Large intestine (tissue), 3 donors: Measurements from ENCODE around the gene CLEC16A. TPM values are rescaled to one million over a fixed set of nuclear protein-coding genes. Genes with fewer than 3 reads are reported as not detected.

Source experiments
- DNase-seq, 2 donors: peaks; one replicate each; pipeline versions ENCODE4 v3.0.0 to v3.0.0-alpha.2; 2013
- H3K27ac ChIP-seq: one replicate; pipeline ENCODE4 v1.5.1; 2013; ENCODE audit warnings: low read length
- H3K27me3 ChIP-seq: 2 replicates; pipeline ENCODE4 v1.6.1; 2013; ENCODE audit warnings: low read length; ENCODE audit not compliant: control insufficient read depth, insufficient read depth
- H3K36me3 ChIP-seq: 2 replicates; pipeline ENCODE4 v1.6.1; 2013; ENCODE audit warnings: low read length; ENCODE audit not compliant: control insufficient read depth, insufficient read depth
- H3K4me1 ChIP-seq: one replicate; pipeline ENCODE4 v1.6.1; 2013; ENCODE audit warnings: low read length; ENCODE audit not compliant: control insufficient read depth, insufficient read depth
- H3K4me3 ChIP-seq: one replicate; pipeline ENCODE4 v1.5.1; 2013; ENCODE audit warnings: low read length
- H3K9me3 ChIP-seq: one replicate; pipeline ENCODE4 v1.6.1; 2013; ENCODE audit warnings: mild to moderate bottlenecking, low read depth, low read length, moderate library complexity; ENCODE audit not compliant: control insufficient read depth
- WGBS: methylation state at CpG from one replicate; pipeline ENCODE4 v1.1.5; 2013; ENCODE audit warnings: low lambda C conversion rate; ENCODE audit not compliant: insufficient coverage; 5-methylcytosine and 5-hydroxymethylcytosine counted together
- polyA plus RNA-seq: library from polyadenylated mRNA; unstranded; fragments of 120-200 nt; gene quantifications from one replicate; pipeline ENCODE4 v1.2.1, GENCODE V29; 2013

Gene CLEC16A
- polyA plus RNA-seq, 1 donor = 13.2 TPM

DNA sequence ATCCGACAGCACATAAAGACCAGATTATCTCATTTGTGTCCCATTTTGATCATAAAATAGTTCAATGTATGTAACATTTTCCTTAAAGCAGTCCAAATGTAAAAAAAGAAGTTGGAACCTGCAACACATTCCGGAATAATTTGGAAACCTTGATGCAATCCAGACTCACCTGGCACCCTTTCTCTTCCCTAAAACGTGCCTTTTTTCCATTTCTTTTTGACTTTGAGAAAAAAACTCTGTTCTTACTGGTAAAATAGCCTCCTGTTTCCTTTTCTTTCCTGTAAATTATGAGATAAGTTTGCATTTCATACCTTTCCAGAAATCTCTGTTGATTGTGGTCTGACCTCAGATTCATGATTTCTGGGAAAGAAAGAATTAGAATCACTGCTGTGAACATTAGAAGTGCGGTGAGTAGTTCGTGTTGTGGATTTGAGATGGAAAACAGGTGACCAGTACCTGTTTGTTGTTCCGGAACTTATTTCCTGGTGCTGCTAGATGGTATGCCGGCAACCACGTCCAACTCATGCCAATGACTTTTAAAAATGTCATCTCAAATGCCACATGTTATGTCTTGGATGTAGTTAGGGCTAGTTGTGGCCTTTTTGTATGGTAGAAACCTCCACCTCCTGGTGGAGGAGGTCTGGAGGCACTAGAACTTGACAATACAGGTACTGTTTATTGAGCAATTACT lies 203.5 kb downstream of the CLEC16A start:
- Histone ChIP-seq H3K27me3 (no peaks in the 10 kb centered on the region), H3K27ac (no peak overlapping the region)
- 70% methylated on average over 3 of the region's 8 CpGs for WGBS

DNA sequence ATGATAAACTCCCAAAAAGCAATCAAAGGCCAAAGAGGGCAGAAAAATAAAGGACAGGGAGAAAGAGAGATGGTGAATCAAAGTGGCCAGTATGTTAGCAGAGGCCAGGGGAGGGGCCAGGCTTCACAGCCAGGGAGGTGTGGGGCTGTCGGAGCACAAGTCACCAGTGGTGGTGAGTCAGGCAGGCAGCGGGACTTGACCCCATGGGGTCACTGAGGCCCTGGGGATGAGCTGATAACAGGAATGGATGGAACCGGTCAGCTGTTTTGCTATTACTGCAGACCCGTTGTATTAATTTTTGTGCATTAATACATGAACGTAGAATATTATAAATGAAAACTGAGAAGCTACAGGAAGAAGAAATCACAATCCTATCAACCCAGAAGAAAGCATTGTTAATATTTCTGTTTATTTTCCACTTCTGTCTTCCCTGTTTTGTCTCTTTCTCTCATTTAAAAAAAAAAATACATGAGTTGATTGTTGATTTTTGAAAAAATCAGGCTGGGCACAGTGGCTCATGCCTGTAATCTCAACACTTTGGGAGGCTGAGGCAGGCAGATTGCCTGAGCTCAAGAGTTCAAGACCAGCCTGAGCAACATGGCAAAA lies 204.8 kb downstream of the CLEC16A start:
- H3K9me3 ChIP-seq = no peaks in the 10 kb centered on the region
- H3K27ac ChIP-seq = no peak overlapping the region
- H3K27me3 ChIP-seq = no peaks in the 10 kb centered on the region
- H3K4me3 ChIP-seq = no peak overlapping the region
- H3K36me3 ChIP-seq = no peaks in the 10 kb centered on the region
- no peak for DNase-seq
- WGBS = 74% methylated on average over 3 of the region's 5 CpGs
- peaks cover 4% of the 10 kb centered on the region for H3K4me1 ChIP-seq

More for the DNA sequence above, 203.5 kb downstream of the CLEC16A start:
- no peaks in the 10 kb centered on the region for H3K9me3 ChIP-seq
- H3K4me3 ChIP-seq = no peak overlapping the region
- H3K36me3 ChIP-seq = no peaks in the 10 kb centered on the region
- peaks cover 4% of the 10 kb centered on the region for H3K4me1 ChIP-seq
- no peak for DNase-seq

DNA sequence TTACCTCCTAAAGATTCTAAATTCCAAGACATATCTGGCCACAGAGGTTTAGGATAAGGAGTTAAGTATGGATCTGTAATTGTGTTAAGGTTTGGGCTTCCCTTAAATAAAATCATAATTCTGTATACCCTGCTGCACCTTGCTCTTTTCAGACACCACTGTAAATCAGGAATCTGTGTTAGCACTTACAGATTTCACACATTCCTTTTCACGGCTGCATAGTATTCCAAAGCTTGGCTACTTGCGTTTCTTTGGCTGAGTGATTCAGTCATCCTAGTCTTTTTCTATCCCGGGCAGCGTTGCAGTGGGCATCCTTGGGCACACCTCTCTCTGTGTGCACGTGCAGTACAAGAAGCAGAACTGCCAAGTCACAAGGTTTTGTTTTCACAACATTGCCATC lies 205.8 kb downstream of the CLEC16A start:
- Histone ChIP-seq H3K9me3 (no peaks in the 10 kb centered on the region), H3K4me3 (no peak overlapping the region), H3K4me1 (peaks cover 4% of the 10 kb centered on the region), H3K27ac (no peak overlapping the region), H3K36me3 (no peaks in the 10 kb centered on the region), H3K27me3 (no peaks in the 10 kb centered on the region)
- WGBS = no CpG with 5 or more reads among the region's 5 CpGs
- DNase-seq = no peak

DNA sequence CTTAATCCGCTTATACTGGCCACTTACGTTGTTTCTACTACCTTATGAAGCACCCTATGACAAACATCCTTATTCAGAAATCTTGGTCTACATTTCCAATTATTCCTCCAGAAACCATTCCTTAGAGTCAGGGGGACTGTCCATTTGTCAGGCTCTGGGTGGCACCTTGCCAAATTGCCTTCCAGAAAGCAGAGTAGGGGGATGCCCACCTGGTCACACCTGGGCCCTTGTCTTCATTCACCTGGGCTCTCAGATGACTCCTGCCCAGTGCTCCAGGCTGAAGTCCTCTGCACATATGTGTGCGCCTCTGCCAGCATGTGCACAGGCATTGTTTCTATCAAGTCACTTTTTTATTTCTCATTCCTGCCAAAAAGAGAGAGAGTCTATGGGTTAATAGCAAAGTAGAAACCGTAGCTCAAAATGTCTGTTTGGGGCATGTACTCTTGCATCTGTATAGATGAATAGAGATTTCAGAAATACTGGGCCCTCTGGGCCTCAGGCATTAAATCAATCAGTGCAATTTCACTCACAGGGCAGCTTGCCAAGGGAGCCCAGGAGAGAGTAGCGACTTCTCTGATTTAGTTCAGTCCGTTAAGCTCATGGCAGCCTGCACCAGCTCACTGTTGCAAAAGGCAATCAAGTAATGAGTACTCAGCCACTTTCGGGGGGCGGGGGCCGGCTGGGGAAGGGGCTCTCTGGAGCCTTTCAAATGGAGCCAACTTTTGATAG lies 207.0 kb downstream of the CLEC16A start:
- Histone ChIP-seq H3K4me3 (no peak overlapping the region), H3K9me3 (no peaks in the 10 kb centered on the region), H3K27me3 (no peaks in the 10 kb centered on the region), H3K27ac (no peak overlapping the region), H3K4me1 (peaks cover 4% of the 10 kb centered on the region), H3K36me3 (no peaks in the 10 kb centered on the region)
- 100% methylated on average over 2 of the region's 9 CpGs for WGBS
- no peak for DNase-seq

DNA sequence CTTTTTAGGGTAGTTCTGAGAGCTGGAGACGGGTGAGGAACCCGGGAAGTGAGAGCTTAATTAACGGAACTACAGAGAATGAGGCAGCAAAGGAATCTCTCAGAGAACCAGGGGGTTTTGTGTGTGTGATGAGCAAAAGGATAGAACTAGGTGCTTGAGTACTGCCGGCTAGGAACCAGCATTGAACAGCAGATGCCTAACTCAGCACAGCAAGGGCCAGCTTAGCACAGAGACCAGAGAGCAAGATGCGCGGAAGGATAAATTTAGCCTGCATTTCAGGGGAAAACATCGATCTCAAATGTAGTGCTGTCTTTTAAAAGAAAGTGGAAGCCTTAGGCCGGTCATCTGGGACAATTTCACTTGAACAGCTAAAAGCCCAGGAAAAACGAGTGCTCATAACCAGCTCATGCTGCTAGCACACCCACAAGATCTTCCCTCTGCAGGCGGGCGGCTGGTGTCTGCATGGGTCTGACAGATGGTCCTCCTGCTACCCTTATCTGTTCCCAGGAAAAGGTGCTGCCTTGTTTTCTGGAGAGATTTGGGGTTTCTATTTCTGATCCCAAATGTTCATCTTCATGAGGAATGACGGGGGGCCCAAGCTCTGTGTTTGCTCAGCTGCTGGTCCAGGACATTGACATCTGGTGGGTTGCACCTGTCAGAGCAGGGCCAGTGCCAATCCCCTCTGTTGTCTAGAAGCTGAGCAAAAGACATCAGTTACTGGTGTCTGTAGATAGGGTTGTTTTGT lies 207.7 kb downstream of the CLEC16A start:
- Histone ChIP-seq H3K27me3 (no peaks in the 10 kb centered on the region), H3K4me1 (peaks cover 4% of the 10 kb centered on the region), H3K36me3 (no peaks in the 10 kb centered on the region), H3K27ac (no peak overlapping the region), H3K9me3 (no peaks in the 10 kb centered on the region), H3K4me3 (no peak overlapping the region)
- WGBS = no CpG with 5 or more reads among the region's 12 CpGs
- DNase-seq = no peak

DNA sequence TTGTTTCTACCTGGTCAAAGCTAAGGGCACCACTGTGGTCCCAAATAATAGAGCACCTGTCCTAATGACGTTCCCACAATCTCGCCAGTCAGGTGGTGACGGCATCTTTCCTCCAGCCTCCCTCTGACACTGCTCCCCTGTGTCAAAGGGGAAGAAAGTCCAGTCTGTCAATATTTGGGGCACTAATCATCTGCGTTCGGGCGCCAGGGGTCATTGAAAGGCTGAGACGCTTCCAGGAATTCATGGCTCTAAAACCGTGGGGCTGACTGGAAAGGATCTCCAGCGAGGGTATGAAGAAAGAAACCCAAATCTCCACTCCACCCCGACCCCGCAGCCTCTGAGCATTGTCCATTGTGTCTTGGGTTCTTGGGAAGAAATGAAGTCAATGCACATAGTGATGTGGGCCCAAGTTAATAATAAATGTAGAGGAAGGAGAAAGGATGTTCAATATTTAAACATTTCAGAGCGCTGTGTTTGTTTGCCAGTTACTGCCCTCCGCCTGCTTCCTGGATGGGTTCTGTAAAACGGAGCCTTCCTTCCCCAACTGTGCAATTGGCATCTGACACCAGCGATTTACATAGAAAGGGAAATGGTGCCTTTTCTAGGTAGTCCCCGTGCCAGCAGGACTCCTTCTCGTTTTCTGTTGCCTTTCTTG lies 208.4 kb downstream of the CLEC16A start:
- WGBS = 40% methylated on average over 2 of the region's 17 CpGs
- no peak for DNase-seq

DNA sequence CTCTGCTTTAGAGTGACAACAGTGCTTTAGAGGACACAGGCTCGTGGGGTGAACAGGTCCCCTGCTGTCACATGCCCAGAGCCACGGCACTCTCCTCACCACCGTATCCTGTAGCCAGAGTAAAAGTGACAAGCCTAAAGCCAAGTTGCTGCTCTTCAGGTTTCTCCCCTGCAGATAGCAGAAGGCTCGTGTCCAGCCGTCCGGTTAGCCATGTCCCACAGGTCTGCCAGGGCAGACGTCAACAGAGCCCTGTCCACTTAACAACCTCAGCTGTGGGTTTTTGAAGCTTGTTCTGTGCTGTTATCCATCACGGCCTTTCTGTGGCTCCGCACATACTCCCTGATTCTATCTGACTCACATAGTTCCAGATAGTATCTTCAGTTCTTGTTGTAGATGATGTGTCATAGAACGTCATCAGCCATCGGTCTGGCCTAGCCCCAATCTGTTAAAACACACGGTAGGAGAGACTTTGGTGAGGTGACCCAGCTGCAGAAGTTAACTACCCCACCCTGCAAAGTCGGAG lies 211.0 kb downstream of the CLEC16A start:
- WGBS = no CpG with 5 or more reads among the region's 13 CpGs
- H3K9me3 ChIP-seq = no peaks in the 10 kb centered on the region
- H3K4me1 ChIP-seq = no peaks in the 10 kb centered on the region
- H3K27me3 ChIP-seq = no peaks in the 10 kb centered on the region
- H3K4me3 ChIP-seq = no peak overlapping the region
- no peaks in the 10 kb centered on the region for H3K36me3 ChIP-seq
- H3K27ac ChIP-seq = no peak overlapping the region
- DNase-seq = no peak

More for the DNA sequence above, 208.4 kb downstream of the CLEC16A start:
- Histone ChIP-seq H3K4me1 (no peaks in the 10 kb centered on the region), H3K4me3 (no peak overlapping the region), H3K27me3 (no peaks in the 10 kb centered on the region), H3K9me3 (no peaks in the 10 kb centered on the region), H3K36me3 (no peaks in the 10 kb centered on the region), H3K27ac (no peak overlapping the region)

DNA sequence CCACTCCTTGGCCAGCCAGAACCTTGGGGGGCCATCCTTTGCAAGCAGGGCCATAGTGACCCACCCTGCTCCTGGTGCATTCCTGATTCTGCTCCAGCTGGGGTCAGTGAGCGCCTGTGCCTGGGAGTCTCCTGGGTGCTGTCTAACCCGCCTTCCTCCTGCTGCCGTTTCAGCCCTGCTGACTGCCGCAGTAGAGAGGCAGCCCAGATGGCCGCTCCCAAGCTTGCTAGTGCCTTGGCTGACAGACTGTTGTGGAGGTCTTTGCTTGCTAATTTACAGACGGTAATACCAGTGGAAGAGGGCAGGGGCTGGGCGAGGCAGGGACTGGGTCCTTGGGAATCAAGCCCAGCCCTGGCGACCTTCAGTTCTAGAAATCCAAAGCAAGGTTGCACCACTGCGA lies 212.0 kb downstream of the CLEC16A start:
- DNase-seq = no peak
- no peak overlapping the region for H3K4me3 ChIP-seq
- no peaks in the 10 kb centered on the region for H3K9me3 ChIP-seq
- no peaks in the 10 kb centered on the region for H3K27me3 ChIP-seq
- WGBS = no CpG with 5 or more reads among the region's 9 CpGs
- H3K27ac ChIP-seq = no peak overlapping the region
- H3K4me1 ChIP-seq = no peaks in the 10 kb centered on the region
- H3K36me3 ChIP-seq = no peaks in the 10 kb centered on the region

DNA sequence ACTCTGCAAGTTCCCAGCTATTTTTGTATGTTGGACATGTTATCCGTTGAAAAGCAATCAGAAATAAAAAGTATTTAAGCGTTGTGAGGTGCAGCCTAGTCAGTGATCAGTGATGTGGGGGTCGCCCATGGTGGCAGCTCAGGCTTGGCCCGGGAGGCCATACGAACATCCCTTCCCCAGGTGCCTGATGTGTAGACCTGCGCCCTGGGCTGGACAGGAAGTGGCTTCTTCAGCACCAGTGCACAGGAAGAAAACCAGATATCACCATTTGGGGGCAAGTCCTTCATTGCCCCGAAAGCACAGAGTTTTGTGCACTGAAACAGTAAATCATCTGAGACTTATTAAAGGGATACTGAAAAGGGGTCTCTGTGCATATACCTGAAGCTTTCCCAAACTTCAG lies 212.8 kb downstream of the CLEC16A start:
- WGBS = 100% methylated on average over 1 of the region's 7 CpGs
- H3K36me3 ChIP-seq = no peaks in the 10 kb centered on the region
- no peaks in the 10 kb centered on the region for H3K27me3 ChIP-seq
- no peak for DNase-seq
- no peak overlapping the region for H3K4me3 ChIP-seq
- H3K4me1 ChIP-seq = no peaks in the 10 kb centered on the region
- H3K9me3 ChIP-seq = no peaks in the 10 kb centered on the region
- no peak overlapping the region for H3K27ac ChIP-seq

DNA sequence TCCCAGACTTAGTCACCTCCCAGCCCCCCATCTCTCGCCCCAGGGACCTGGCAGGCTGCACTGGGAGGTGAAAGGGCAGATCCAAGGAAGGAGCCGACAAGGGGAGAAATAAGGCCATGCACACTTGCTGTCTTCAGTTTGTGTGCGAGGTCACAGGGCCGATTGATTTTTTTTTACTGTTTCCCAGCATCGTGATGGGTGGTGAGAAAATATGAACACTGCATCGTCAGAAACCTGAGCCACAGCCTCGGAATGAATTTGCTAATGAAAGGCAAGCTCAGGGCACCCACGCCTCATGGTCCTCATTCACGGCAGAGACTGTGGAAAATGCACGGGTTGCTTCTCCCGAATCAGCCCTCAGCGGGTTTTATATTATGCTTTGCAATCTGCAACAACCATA lies 213.7 kb downstream of the CLEC16A start:
- Histone ChIP-seq H3K9me3 (no peaks in the 10 kb centered on the region), H3K4me3 (no peak overlapping the region)
- WGBS = 65% methylated on average over 2 of the region's 12 CpGs

More for the DNA sequence above, 213.7 kb downstream of the CLEC16A start:
- DNase-seq = no peak
- no peak overlapping the region for H3K27ac ChIP-seq
- H3K27me3 ChIP-seq = no peaks in the 10 kb centered on the region
- H3K4me1 ChIP-seq = no peaks in the 10 kb centered on the region
- H3K36me3 ChIP-seq = no peaks in the 10 kb centered on the region
